Astrocyte of the spinal cord (primary cell): ENCODE data around the gene KSR1.

Experiments
- DNase-seq: peaks from one replicate; pipeline ENCODE4 v3.0.0; 2011; ENCODE audit warnings: low read depth, low spot score
- H3K4me3 ChIP-seq: 2 replicates; pipeline ENCODE4 v1.5.1; 2011; ENCODE audit warnings: low read depth, mild to moderate bottlenecking, low read length, moderate library complexity
- in situ Hi-C: cut with HindIII; loops from 2 replicates; pipeline ENCODE4 v1.10.0; 2017; ENCODE audit warnings: low sequenced_read_pairs
- TF ChIP-seq, protein P1 (sequence below): IDR thresholded peaks from 2 replicates; pipeline ENCODE4 v1.5.1; 2012; ENCODE audit warnings: low read depth, mild to moderate bottlenecking, low read length, inconsistent platforms

KSR1 gene

DNA sequence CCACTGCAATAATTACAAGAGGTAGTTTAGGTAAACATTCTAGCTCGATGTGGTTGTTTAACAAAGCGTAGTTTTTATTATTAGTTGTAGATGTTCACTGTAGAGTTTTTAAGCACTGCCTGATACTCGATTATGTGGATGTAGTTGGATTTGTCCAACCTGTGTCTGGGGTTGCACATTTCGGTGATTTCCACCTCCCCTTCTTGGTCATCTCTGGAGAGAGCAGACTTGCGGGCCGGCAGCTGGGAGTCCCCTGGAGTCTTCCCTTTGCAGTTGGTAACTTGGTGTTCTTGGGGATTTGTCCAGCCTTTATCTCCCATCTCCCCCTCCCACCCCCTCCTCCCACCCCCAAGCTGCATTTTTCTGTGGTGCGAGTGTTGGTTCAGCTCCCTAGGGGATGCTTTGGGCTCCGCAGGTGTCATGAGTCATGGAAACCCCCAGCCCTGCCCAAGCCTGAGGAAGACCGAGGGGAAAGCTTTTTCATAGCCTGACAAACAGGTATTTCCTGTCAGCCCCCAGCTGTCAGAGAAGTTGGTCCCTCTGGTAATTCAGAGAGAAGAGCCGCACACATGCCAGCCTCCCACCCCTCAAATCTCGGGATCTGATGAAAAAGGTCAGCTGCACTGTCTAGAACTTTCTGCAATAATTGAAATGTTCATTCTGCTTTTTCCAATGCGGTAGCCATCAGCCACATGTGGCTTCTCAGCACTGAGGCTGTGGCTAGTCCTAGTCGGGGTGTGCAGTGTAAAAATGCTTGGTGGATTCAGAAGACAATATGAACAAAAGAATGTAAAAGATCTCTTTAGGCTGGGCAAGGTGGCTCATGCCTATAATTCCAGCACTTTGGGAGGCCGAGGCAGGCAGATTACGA, 50.3 kb downstream of the KSR1 start:
- DNase-seq, result peak; percentile 66
- H3K4me3 ChIP-seq, result no peak overlapping the region
- TF ChIP-seq, protein P1, sequence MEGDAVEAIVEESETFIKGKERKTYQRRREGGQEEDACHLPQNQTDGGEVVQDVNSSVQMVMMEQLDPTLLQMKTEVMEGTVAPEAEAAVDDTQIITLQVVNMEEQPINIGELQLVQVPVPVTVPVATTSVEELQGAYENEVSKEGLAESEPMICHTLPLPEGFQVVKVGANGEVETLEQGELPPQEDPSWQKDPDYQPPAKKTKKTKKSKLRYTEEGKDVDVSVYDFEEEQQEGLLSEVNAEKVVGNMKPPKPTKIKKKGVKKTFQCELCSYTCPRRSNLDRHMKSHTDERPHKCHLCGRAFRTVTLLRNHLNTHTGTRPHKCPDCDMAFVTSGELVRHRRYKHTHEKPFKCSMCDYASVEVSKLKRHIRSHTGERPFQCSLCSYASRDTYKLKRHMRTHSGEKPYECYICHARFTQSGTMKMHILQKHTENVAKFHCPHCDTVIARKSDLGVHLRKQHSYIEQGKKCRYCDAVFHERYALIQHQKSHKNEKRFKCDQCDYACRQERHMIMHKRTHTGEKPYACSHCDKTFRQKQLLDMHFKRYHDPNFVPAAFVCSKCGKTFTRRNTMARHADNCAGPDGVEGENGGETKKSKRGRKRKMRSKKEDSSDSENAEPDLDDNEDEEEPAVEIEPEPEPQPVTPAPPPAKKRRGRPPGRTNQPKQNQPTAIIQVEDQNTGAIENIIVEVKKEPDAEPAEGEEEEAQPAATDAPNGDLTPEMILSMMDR, result no peak
- in situ Hi-C loops, result no loop called here

DNA sequence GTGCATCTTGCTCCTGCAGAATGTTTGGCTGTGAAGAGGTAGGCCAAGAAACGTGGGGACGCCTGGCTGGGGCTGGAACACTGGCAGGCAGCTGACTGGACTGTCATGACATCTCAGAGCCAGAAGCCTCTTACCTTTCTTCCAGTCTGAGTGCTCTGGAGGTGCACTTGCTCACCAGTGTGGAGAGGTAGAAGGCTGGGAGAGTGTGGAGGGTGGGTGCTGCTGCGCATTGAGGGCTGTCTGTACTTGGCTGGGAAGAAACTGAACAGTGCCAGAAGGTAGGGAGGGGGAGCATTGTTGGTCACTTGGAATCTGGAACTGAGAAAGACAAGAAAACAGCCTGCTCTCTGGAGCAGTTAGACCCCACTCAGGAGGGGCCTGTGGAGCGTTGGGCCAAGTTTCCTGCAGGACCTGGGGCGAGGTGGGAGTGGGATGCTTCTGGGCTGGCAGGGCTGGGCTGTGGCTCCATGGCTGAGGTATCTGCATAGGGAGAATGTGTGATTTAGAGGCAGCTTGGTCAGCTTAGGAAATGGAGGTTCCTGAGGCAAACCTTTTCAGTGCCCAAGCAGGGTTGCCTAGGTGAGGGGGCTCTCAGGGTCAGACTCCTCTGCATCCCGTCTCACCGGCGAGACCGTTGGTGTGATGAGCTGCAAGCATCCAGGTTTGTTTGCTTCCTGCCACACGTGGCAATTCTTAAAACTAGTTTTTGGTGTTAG, 55.1 kb downstream of the KSR1 start:
- in situ Hi-C loops, result no loop called here
- DNase-seq, result no peak
- TF ChIP-seq, protein P1, result no peak
- H3K4me3 ChIP-seq, result no peak overlapping the region

DNA sequence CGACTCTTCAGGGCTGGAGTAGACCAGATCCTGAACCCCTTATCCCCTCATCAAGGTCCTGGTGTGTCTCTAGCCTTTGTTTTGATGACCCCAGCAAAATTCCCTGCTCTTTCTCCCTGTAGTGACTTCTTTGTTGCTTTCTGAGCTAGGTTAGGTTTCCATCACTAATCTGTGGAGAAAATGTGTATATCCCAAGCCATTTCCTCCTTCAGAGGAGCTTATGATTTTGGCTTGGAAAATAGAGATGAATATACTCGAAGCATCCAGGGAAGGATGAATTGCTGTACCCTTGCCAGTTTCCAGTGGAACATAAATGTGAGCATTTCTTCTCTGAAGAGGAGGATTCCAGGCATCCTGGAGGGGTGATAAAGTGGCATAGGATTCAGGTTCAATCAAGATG, 55.8 kb downstream of the KSR1 start:
- TF ChIP-seq, protein P1, result no peak
- in situ Hi-C loops, result no loop called here
- DNase-seq, result no peak
- no peak overlapping the region for H3K4me3 ChIP-seq

DNA sequence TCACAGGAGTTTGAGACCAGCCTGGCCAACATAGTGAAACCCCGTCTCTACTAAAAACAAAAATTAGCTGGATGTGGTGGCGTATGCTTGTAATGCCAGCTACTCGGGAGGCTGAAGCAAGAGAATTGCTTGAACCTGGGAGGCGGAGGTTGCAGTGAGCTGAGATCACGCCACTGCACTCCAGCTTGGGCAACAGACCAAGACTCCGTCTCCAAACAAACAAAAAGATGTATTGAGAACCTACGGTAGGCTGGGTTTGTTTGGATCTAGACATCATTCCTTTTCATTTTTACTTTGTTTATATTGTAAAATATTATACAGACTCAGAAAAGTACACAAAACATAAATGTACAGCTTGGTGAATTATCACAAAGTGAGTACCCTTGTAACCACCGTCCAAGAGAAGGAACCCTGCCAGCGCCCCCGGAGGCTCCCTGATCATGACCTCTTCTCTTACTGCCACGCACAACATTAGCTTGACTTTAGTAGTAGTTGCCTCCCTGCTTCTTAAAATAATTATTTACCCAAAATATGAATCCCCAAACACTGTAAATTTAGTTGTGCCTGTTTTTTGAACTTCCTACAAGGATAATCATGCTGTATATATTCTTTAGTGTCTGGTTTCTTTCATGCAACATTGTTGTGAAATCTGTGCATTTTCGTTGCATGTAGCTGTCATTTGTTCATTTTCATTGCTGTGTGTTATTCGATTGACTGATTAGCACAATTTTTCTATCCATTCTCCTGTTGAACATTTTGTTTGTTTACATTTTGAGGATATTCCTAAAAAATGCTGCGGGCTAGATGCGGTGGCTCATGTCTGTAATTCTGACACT, 56.5 kb downstream of the KSR1 start:
- in situ Hi-C loops, result no loop called here
- DNase-seq, result no peak
- TF ChIP-seq, protein P1, result no peak
- H3K4me3 ChIP-seq, result no peak overlapping the region

DNA sequence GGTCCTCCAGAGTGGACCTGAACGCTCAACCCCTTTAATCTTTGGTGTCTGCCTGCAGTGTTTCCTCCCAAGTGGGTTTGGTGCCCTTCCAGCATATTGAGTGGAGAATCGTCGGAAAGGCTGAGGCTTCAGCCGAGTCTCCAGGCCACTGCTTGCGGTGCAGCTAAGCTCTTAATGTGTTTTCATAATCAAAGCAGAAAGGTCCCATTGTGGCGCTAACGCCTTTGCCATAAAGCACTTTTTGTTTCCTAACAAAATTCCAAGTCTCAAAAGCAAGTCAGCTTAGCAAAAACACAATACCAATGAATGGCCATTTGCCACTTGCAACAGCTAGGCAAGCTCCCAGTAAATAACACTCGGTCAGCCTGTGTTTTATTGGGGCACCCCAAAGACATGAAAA, 57.6 kb downstream of the KSR1 start:
- TF ChIP-seq, protein P1, result no peak
- DNase-seq, result peak; percentile 20
- no peak overlapping the region for H3K4me3 ChIP-seq
- in situ Hi-C loops, result no loop called here

GRCh38 chr17:27514595-27515413, 58.6 kb downstream of the KSR1 start:
- no peak overlapping the region for H3K4me3 ChIP-seq
- TF ChIP-seq, protein P1, result no peak
- DNase-seq, result no peak
- in situ Hi-C loops, result no loop called here
